Endothelial cell of umbilical vein (primary cell): ENCODE results near the gene RSRC1. TPM values are rescaled to one million over a fixed set of nuclear protein-coding genes. Genes with fewer than 3 reads are reported as not detected.
A peak's percentile ranks its signal among the peaks of the same experiment; 100 is the strongest.

Source experiments
- BruUV-seq: library from RNA; stranded (reverse); fragments of 400-500 nt; replicated peaks from 2 replicates; lab custom pipeline; 2021; lab: Mats Ljungman, UMichigan
- CTCF ChIA-PET: fragments of 300-600, 350-600 bp; sonication (Branson Sonifier 250); formaldehyde crosslinking; loops from one replicate; lab custom pipeline; 2021; ENCODE audit warnings: antibody characterized with exemption, inconsistent platforms; lab: Charles Lee
- POLR2A ChIA-PET: fragments of 300-600, 350-600 bp; sonication (Branson Sonifier 250); formaldehyde crosslinking; loops from one replicate; lab custom pipeline; 2021; ENCODE audit warnings: antibody characterized with exemption, inconsistent platforms; lab: Charles Lee
- DNase-seq: peaks from one replicate; pipeline ENCODE4 v3.0.0-alpha.2; 2011; ENCODE audit warnings: low read depth, low spot score
- FAIRE-seq: peaks from 2 replicates; lab custom pipeline; 2011; peaks lifted over from hg19 to GRCh38; lab: Jason Lieb, UNC
- H2AFZ ChIP-seq: 2 replicates; pipeline ENCODE4 v1.6.0; 2012; ENCODE audit warnings: low read depth, low read length, control low read depth, inconsistent platforms
- H3K27ac ChIP-seq: 2 replicates; pipeline ENCODE4 v1.5.1; 2011; ENCODE audit warnings: low read depth, mild to moderate bottlenecking, control low read depth, low read length, moderate library complexity; ENCODE audit not compliant: insufficient read depth
- H3K27me3 ChIP-seq, 2 experiments: 2 replicates each; pipeline versions ENCODE4 v1.6.0 to v1.6.1; 2011; ENCODE audit warnings: low read length in 2 of 2, mixed read lengths in 1 of 2; ENCODE audit not compliant: control insufficient read depth in 2 of 2, insufficient read depth in 2 of 2
- H3K36me3 ChIP-seq, 2 experiments: 2 replicates in 1 of 2; 3 replicates in 1 of 2; pipeline ENCODE4 v1.5.1; 2011; ENCODE audit warnings: low read length in 2 of 2, mild to moderate bottlenecking in 1 of 2, moderate library complexity in 1 of 2; ENCODE audit not compliant: control insufficient read depth in 2 of 2, insufficient read depth in 2 of 2; ENCODE audit errors: extremely low read depth in 1 of 2
- H3K4me1 ChIP-seq: 3 replicates; pipeline ENCODE4 v1.5.1; 2011; ENCODE audit warnings: mild to moderate bottlenecking, low read length; ENCODE audit not compliant: control insufficient read depth, insufficient read depth; ENCODE audit errors: extremely low read depth
- H3K4me2 ChIP-seq: 2 replicates; pipeline ENCODE4 v1.6.1; 2011; ENCODE audit warnings: low read length, control low read depth, mixed read lengths; ENCODE audit not compliant: insufficient read depth
- H3K4me3 ChIP-seq, 3 experiments: fragments of 200-600 bp in 1 of 3; sonication (generic), shearing (Covaris generic) in 1 of 3; replicated peaks in 1 of 3; 2 replicates each; pipeline ENCODE4 v1.5.1; 2011 to 2016; ENCODE audit warnings: control low read depth in 3 of 3, low read length in 3 of 3, mild to moderate bottlenecking in 2 of 3, inconsistent platforms in 1 of 3, low read depth in 1 of 3, moderate library complexity in 1 of 3; ENCODE audit not compliant: insufficient read depth in 1 of 3
- H3K79me2 ChIP-seq: 2 replicates; pipeline ENCODE4 v1.6.0; 2012; ENCODE audit warnings: low read length, inconsistent platforms; ENCODE audit not compliant: control insufficient read depth, insufficient read depth
- H3K9ac ChIP-seq: replicated peaks from 2 replicates; pipeline ENCODE3; 2011; ENCODE audit warnings: low read length, control low read depth; ENCODE audit not compliant: insufficient read depth; ENCODE audit errors: extremely low read depth
- H3K9me1 ChIP-seq: replicated peaks from 3 replicates; pipeline ENCODE4 v1.6.0; 2011; ENCODE audit warnings: mild to moderate bottlenecking, low read length; ENCODE audit not compliant: control insufficient read depth, insufficient read depth; ENCODE audit errors: extremely low read depth
- H3K9me3 ChIP-seq: replicated peaks from 2 replicates; pipeline ENCODE4 v1.5.1; 2012; ENCODE audit warnings: low read length, inconsistent platforms; ENCODE audit not compliant: control insufficient read depth, insufficient read depth
- H4K20me1 ChIP-seq: replicated peaks from 2 replicates; pipeline ENCODE3; 2011; ENCODE audit warnings: mild to moderate bottlenecking, low read length; ENCODE audit not compliant: control insufficient read depth, insufficient read depth; ENCODE audit errors: extremely low read depth
- EZH2 ChIP-seq: IDR thresholded peaks from 2 replicates; pipeline ENCODE4 v1.6.1; 2012; ENCODE audit warnings: borderline replicate concordance, low read depth, mild to moderate bottlenecking, moderate library complexity, low read length, inconsistent platforms; ENCODE audit not compliant: severe bottlenecking
- GATA2 ChIP-seq: IDR thresholded peaks from 2 replicates; pipeline ENCODE4 v1.7.0; 2011; ENCODE audit warnings: low read depth, mild to moderate bottlenecking, moderate library complexity, mixed read lengths, low read length; ENCODE audit not compliant: insufficient read length, insufficient read depth
- POLR2AphosphoS5 ChIP-seq: IDR thresholded peaks from 2 replicates; pipeline ENCODE4 v1.6.1; 2012; ENCODE audit warnings: low read depth, mild to moderate bottlenecking, control low read depth, low read length, moderate library complexity; ENCODE audit not compliant: insufficient read depth
- dilution Hi-C: fragments of 300-500 bp; cut with MboI; formaldehyde crosslinking; loops from one replicate; pipeline ENCODE4 v1.15.0; 2019; ENCODE audit warnings: low sequenced_read_pairs; ENCODE audit not compliant: extremely low pct_ligation_motif_present
- intact Hi-C: fragments of 100-400 bp; cut with micrococcal nuclease; formaldehyde crosslinking; loops from one replicate; pipeline ENCODE4 v1.10.0; 2022
- polyA plus RNA-seq, 4 experiments: library from polyadenylated mRNA; depleted of rRNA in 3 of 4; stranded (reverse) in 3 of 4; unstranded in 1 of 4; fragments of >200 nt; gene quantifications; 2 replicates each; pipeline versions ENCODE4 v1.2.1 to v1.2.3, GENCODE V29; 2011 to 2012; ENCODE audit warnings: missing spikeins in 1 of 4
- total RNA-seq: library from RNA; stranded (reverse); gene quantifications from 2 replicates; pipeline ENCODE4 v1.2.3, GENCODE V29; 2021

RSRC1 gene
- total and polyA plus RNA-seq, 2 donors (not counting 3 experiments of a cell fraction or from before 2014, with no cell fraction given): 1.8 to 25.4 TPM

GRCh38 chr3:158102242-158103080, 7.4 kb upstream of the RSRC1 start:
- Histone ChIP-seq H3K4me2 (no peak overlapping the region), H3K4me1 (peaks cover 10% of the 10 kb centered on the region), H3K4me3 (no peak overlapping the region), H3K9me3 (no peaks in the 10 kb centered on the region), H2AFZ (no peak overlapping the region), H3K27me3 (peaks cover 87 to 99% of the 10 kb centered on the region in 2 experiments), H3K27ac (no peak overlapping the region), H3K9me1 (no peaks in the 10 kb centered on the region), H3K79me2 (no peaks in the 10 kb centered on the region), H3K9ac (no peak overlapping the region), H3K36me3 (no peaks in the 10 kb centered on the region), H4K20me1 (peaks cover 3% of the 10 kb centered on the region)
- no peak for DNase-seq
- intact Hi-C loops: loop anchor here (10.0 kb wide), 1 partner anchor 542 kb away; the partner anchor contains the start of gene GFM1
- TF ChIP-seq GATA2: no peak
- peak; percentile 47 for TF ChIP-seq EZH2
- POLR2A ChIA-PET: no interaction called here
- no TSS peak for BruUV-seq
- CTCF ChIA-PET: no interaction called here
- dilution Hi-C loops: no loop called here
- FAIRE-seq: no peak

GRCh38 chr3:158103081-158103886, 6.6 kb upstream of the RSRC1 start:
- H3K9me3 ChIP-seq: no peaks in the 10 kb centered on the region
- dilution Hi-C loops: no loop called here
- H3K79me2 ChIP-seq: no peaks in the 10 kb centered on the region
- no peak overlapping the region for H3K4me2 ChIP-seq
- H4K20me1 ChIP-seq: peaks cover 3% of the 10 kb centered on the region
- H3K36me3 ChIP-seq: no peaks in the 10 kb centered on the region
- H3K4me1 ChIP-seq: peaks cover 4% of the 10 kb centered on the region
- H2AFZ ChIP-seq: no peak overlapping the region
- no peak overlapping the region for H3K27ac ChIP-seq
- H3K9ac ChIP-seq: no peak overlapping the region
- POLR2A ChIA-PET: no interaction called here
- FAIRE-seq (no peak), DNase-seq (no peak)
- no peaks in the 10 kb centered on the region for H3K9me1 ChIP-seq
- CTCF ChIA-PET: no interaction called here
- H3K27me3 ChIP-seq: peaks cover 80 to 99% of the 10 kb centered on the region in 2 experiments
- TF ChIP-seq EZH2: peak; percentile 93
- no peak for TF ChIP-seq POLR2AphosphoS5
- intact Hi-C loops: loop anchor here (10.0 kb wide), 1 partner anchor 542 kb away; the partner anchor contains the start of gene GFM1
- no TSS peak for BruUV-seq
- H3K4me3 ChIP-seq: no peak overlapping the region
